HG03521 (cell line): ENCODE results near the gene H3-3A.

Experiments used
- ATAC-seq: cut with Tn5 transposase; IDR thresholded peaks from one replicate; pipeline ENCODE4 v1.9.1; 2021; ENCODE audit warnings: mild to moderate bottlenecking, moderate library complexity; ENCODE audit not compliant: unreplicated experiment

H3-3A gene

GRCh38 chr1:226052061-226052460 lies 10.5 kb upstream of the H3-3A start:
- no peak for ATAC-seq

DNA sequence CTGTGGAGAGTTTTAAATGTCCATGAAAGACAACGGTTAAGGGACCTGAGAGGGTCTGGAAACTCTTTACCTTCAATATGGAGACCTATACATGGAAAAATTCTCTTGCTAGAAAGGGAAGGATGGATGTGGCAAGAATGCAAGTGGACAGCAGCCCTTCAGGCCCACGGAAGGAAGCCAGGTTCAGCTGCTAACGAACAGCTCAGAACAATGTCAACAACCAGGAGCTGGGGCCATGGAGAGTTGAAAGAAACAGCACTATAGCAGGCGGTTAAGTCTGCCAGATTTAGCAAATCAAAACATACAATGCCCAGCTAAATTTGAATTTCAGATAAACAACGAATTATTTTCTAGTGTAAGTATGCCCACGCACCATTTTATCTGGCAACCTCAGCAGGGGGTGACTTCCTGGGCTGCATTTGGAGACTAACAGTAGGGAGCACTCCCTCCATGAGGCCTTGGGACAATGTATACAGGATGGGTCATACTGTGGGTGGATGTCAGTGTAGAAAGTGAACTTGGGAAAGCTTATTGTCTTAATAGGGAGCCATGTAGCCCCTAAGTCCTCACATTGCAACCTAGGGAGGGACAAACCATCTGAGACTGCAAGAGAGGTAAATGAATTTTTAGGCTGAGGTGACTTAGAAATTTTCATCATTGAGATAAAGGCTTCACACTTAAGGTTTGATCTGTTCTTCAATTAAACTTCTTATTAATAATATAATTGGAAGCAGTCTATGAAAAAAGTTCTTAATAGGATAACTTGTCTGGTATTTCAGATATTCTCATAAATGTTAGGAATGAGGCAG lies 7.8 kb upstream of the H3-3A start:
- ATAC-seq = no peak

- ATAC-seq = no peak
Observed at GRCh38 chr1:226059709-226060108, 2.8 kb upstream of the H3-3A start.

DNA sequence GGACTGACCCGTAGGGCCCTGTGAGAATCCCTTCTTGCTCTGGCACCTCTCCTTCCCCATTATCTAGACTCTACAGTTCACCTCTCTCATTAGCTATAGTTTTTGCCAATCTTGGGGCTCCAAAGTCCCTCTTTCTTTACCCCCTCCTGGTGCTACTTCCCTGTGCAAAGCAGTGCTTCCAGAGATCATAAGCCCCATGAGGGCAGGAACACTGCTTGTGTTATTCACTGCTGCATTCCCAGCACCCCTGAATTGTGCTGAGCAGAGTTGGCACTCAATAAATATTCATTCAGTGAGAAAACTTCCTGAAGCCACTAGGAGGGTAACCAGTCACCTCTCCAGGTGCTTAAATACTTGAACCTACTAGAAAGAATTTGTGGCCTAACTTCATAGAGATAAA lies 2.1 kb upstream of the H3-3A start:
- ATAC-seq = no peak

DNA sequence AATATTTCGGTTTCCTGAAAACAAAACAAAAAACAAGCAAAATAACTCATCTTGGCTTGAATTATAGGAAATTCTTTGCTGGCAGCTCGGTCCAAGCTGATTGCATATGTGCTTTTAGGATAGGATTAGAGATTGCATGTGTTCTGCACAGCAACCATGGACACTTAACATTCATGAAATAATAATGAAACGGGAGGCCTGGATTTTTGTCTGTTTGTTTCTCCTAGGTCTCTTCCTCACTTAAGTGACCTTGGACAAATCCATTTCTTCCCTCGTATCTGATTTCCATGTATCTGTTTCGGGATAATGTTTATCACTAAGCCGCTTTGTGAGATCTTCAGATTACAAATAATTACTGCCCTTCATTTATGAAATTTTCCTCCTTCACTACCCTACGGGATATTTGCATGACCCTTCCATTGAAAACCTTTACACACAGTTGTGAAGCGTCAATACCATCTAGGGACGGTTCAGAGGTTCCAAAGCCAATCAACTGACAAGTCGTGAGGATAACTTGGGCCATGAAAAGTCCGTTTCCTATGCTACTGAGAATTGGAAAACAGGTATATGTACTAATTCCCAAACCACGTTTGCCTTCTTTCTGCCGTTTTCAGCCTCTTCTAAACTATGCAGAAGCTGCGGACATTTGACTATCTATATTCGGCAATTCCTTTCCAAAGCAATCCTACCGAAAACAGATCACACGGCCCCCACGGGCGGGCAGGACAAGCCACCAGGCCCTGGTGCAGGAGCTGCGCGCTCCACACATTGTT lies 1.3 kb upstream of the H3-3A start:
- no peak for ATAC-seq

DNA sequence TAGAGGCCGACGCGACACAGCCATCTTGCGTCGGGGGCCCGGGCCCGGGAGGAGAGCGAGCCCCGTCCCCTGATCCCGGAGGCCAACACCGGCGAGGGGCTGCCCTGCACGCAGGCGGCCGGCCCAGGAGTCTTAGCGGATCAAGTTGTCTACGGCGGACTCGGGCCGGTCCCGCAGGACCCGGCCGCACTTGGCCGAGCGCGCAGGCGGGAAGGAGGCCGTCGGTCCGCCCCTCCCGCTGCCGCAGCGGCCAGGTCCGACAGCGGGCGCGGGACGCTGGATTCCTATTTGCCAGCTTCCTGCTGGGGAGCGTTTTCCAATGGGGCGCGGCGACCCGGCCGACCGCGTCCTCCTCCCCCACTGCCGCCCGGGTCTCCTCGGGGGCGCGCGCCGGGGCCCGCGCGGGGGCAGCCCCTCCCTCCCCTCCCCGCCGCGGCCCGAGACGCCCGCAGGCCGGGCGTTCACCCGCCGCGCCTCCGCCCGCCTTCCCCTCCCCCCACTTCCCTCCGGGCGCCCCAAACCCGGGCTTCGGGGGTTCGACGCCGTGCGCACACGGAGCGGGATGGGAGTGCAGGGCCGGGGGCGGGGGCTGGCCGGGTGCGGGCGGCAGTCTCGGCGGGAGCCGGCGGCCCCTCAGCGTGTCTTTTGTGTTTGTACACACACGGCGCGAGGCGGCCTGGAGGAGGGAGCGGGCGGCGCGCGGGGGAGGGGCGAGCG lies 517 bp upstream of the H3-3A start:
- peak; percentile 38 for ATAC-seq

DNA sequence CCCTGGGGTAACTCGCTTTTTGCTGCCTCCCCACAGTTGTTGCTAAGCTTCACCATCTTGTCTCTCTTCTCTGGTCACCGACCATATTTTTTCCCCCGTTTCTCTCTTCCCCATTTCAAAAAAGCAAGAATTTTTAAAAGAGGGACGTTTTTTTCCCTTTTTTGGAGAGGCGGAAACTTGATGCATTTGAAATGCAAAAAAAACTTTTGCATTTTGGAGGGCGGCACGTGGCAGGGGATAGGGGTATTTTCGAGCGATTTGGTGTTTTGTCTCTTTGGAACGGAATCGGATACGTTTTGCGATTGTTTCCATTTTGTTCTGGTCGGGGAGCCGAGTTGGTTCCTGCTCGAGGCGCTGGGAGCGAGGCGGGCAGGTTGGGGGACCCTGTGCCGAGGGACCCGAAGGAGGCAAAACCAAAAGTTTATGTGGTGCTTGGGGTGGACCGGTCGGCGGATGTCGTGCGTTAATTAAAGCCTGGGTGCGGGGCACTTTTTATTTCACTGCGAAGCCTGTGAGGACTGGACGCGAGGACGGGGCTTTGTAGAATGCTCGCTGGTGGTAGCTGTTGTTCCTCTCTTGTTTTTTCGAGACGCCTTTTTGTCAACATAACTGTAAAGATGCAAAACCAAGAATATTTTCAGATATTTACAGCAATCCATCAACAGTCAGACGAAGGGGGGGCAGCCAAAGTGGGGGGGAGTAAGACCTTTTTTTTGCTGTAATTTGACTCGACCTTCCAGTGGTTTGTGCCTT lies 884 bp downstream of the H3-3A start:
- ATAC-seq = peak; percentile 2

GRCh38 chr1:226063977-226064815 lies 1.7 kb downstream of the H3-3A start:
- no peak for ATAC-seq

DNA sequence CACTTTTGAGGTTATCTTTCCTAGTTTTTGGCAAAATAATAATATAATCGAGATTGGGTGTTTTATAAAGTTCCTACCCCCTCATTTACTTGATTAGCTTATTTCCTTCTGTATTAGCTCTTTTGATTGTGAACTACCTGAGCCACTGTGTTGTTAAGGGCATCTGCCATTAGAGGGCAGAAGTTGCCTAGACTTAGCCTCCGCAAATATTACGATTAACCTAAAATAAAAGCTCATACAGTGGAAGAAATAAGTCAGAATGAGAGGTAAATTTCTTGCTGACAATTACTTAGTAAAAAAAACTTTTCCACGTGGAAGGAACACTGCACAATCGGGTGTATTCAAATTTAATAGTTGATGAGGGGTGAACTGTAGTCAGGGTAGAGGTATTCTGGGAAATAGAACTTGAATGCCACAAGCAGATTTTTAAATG lies 2.3 kb downstream of the H3-3A start:
- ATAC-seq = no peak

DNA sequence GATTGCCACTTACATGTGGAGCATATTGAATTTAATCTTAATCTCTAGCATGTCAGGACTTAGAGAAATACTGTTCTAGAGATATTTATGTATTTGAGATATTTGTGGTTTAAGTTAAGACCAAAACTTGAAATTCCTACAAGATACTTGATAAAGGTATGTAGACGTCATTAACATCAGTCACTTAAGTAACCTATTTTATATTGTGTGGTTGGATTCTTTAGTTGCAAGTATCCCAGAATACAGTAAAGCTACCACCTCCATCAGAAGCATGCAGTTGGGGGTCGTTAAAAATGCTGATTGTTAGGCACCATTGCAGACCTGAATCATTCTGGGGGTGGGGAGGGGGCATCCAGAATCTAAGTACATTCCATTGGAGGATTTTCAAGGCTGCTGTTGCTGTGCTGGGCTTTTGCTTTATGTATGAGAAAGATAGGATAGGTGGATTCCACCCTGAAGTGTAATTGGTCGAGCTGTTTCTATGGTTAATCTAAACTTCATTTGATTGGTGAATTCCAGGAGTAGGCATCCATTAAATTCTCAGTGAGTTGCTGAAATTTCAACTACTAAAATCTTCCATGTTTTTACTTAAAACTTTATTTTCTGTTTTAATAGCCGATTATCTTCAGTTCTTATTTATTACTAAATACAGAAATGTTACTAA lies 4.0 kb downstream of the H3-3A start:
- ATAC-seq = no peak

GRCh38 chr1:226069811-226070489 lies 7.4 kb downstream of the H3-3A start:
- ATAC-seq = no peak

- ATAC-seq = no peak
Observed at GRCh38 chr1:226072347-226072746, 9.8 kb downstream of the H3-3A start.

DNA sequence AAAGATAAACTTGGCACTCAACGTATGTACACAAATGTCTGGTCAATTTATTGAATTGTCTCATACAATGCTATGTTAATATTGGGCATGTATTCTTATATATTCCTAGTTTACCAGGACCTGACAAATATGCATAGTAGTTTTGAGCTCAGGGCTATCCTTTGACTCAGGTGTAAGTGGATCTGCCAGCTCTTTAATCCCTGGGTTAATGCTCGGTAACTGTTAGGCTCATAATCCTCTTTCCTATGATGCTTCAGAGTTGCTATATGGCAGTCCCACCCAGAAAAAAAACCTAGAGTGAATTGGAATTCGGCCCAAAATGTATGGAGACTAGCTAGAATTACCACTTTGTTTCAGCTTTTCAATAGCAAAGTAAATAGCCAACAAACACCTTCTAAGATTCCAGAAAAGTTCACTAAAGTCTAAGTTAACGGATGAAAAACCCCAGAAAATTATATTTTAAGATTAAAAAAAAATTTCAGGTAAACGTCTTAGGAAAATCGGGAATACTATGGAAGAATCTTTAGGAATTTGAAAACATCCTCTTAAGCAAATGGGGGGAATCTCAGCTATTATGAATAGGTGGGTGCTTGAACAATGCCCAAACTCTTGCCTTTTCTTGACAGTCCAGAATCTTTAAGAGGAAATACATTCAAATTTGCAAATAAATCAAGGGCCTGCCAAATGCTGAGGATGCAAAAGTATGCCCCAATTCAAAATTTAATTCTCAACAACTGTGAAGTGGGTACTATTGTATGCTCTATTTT lies 10.9 kb downstream of the H3-3A start:
- ATAC-seq = no peak

DNA sequence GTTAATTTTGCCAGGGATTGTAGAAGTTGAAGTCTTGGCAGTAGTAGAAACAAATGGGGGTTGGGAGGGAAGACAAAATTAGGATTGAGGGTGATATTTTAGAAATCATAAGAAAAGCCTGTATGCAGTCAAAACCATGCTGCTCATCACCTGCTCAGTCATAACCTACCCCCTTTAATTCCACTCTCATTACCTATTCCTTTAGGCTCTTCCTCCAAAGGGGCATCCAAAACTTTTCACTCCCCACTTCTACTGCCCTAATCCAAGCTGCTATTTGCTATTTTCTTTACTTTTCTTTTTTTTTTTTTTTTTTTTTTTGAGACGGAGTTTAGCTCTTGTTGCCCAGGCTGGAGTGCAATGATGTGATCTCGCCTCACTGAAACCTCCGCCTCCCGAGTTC lies 11.5 kb downstream of the H3-3A start:
- no peak for ATAC-seq

DNA sequence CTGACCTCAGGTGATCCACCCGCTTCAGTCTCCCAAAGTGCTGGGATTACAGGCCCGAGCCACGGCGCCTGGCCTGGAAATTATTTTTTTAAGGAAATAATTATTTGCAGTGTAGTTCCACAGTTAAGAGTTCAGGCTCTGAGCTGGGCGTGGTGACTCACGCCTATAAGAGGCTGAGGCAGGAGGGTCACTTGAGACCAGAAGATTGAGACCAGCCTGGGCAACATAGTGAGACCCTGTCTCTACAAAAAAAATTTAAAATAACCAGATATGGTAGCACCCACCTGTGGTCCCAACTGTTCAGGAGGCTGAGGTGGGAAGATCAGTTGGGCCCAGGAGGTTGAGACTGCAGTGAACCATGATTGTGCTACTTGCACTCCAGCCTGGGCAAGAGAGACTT lies 13.9 kb downstream of the H3-3A start:
- ATAC-seq = no peak

- no peak for ATAC-seq
Observed at GRCh38 chr1:226078374-226078773, 15.9 kb downstream of the H3-3A start.

- no peak for ATAC-seq
Observed at GRCh38 chr1:226082587-226082917, 20.0 kb downstream of the H3-3A start.

DNA sequence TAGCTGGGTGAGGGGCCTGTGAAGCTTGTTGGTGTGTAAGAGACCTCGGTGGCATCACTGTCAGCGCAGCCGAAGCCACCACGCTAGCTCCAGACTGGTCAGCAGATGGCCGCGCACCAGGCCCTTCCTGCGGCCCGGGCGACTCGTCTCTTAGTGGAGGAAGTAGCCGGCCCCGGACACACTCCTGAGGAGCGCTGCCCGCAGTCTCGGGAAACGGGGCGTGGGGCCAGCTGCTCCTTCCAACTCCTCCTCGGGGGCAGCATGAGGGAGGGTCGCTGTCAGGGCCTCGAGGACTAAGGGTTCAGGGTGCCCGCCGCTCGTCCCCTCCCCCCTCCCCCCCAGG lies 20.4 kb downstream of the H3-3A start:
- peak; percentile 14 for ATAC-seq
